HG02678 (cell line): ENCODE results near the gene HUS1.
"Not testable (repeated sequence)": the region's sequence is repeated elsewhere in the genome, so short reads cannot be mapped to it uniquely, and the experiment has no call there.

Experiments used
- ATAC-seq: cut with Tn5 transposase; IDR thresholded peaks from one replicate; pipeline ENCODE4 v1.9.1; 2021; ENCODE audit warnings: mild to moderate bottlenecking, moderate library complexity; ENCODE audit not compliant: unreplicated experiment

Gene HUS1

GRCh38 chr7:47945261-47946015, 34.0 kb downstream of the HUS1 start:
- peak; percentile 60 for ATAC-seq

- ATAC-seq, result peak; percentile 10
These were observed 34.7 kb downstream of the HUS1 start for GRCh38 chr7:47944536-47945260.

DNA sequence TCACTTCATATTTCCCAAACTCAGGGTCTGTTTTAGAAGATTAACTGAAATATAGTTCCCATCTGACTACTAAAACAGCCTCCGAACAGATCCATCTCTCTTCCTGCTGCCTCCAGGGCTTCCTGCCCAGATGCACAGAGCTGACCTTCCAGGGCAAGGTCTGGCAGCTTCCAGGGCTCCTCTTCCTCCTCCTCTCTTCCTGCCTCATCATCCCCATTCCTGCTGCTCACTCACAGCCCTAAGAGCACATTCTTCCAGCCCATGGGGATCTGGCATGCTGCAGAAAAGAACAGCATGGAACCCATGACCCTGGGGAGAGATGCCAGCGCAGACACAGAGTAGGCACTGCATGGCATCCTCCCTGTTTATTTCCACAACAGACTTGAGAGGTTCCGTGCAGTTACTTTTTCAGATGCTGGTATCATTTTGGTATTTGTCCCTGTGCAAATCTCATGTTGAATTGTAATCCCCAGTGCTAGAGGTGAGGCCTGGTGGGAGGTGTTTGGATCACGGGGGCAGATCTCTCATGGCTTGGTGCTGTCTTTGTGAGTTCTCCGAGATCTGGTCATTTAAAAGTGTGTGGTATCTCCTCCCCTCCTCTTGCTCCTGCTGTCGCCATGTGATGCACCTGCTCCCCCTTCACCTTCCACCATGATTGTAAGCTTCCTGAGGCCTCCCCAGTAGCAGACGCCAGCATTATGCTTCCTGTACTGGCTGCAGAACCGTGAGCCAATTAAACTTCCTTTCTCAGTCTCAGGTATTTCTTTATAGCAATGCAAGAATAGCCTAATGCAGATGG, 35.5 kb downstream of the HUS1 start:
- no peak for ATAC-seq

DNA sequence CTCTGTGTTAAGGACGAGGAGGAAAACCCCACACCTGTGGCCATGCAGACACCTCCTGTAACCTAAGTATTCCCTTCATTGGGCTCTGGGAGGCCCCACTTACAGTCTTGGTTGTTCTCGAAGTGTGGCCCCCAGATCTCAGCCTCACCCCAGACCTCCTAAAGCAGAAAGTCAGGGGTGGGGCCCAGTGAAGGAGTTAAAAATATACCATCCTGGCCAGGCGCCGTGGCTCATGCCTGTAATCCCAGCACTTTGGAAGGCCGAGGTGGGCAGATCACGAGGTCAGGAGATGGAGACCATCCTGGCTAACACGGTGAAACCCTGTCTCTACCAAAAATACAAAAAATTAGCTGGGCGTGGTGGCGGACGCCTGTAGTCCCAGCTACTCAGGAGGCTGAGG, 36.8 kb downstream of the HUS1 start:
- not testable (repeated sequence) for ATAC-seq

DNA sequence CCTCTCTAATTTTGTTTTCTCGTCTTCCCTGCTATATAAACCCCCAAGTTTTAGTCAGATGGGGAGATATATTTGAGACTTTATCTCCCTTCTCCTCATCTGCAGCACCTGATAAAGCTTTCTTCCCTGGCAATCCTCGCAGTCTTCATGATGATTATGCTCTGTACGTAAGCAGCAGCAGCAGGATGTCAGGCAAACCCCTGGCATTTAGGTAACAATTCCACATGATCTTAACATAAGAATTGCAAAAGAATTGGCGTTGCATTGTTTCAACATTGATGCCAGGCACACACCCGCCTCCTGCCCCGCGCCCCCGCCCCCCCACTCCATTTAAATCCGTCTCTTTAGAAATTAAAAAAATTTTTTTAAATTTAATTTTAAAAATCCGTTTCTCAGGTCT, 37.3 kb downstream of the HUS1 start:
- no peak for ATAC-seq

DNA sequence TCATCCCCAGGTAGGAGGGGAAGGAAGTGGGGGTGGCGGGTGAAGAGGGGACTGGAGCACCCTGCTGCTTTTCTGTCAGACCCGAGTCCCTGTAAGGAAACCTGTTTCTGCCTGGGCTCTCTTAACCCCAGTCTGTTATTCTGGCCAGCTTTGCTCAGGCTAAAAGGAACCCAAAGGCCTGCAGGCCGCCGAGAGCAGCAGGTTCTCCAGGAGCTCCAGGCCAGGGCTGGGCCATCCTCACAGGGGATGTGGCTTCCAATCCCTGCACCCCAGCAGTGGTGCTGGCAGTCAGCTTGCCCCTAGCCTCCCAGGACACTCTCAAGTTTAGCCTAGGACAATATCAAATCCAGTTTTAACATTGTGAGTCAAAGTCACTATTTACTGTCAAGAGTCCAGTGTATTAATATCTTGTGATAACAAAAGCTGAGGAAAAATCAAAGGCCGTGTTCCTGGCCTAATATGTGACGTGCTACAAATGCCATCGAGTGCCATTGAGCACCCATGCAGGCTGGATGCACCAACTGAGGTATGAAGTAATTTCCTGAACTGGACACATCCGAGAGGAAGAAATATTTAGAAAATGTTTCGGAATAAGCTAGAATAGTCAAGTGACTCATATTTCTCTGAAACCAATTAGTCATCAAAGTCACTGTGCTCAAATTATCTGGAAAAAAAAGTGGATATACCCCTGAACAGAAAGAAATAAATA, 38.1 kb downstream of the HUS1 start:
- no peak for ATAC-seq

DNA sequence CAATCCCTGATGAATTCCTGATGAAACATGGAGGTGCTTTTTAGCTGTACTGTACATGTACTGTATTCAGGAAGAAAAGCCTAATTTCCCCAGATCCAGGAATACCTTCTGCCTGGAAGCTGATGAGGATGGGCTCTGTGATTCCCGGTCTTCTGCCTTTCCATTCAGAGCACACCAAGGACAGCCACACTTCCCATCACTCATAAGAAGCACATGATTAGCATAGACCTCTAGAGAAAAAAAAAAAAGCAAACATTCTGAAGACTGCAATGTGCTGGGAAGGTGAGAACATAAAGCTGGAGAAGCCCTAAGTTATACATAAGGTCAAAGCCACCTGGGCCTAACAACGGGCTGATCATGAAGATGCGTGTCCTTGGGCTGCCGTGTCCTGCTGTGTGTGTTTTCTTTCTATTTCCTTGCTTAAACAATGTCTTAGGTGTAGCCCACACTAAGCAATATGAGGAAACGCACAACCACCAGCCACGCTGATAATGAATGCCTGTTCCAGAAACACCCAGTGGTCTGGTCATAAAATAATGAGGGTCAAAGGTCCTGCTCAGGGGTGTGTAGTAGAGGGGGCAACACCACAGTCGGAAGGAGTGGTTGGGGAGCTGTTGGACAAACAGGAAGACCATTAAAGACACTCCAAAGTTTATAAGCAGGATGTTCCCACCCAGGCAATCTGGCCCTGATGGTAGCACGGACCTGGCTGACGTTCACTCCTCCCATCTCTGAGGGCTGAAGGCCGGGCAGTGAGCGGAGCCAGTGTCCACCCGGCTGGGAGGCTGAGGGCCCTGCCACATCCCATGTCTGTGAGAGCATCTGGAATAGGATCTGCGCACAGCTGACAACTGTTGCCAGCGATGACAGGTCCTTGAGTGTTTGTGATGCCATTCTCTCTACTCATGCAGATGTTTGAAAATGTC, 39.1 kb downstream of the HUS1 start:
- no peak for ATAC-seq

- ATAC-seq, result no peak
These were observed 39.9 kb downstream of the HUS1 start for GRCh38 chr7:47939425-47940036.

DNA sequence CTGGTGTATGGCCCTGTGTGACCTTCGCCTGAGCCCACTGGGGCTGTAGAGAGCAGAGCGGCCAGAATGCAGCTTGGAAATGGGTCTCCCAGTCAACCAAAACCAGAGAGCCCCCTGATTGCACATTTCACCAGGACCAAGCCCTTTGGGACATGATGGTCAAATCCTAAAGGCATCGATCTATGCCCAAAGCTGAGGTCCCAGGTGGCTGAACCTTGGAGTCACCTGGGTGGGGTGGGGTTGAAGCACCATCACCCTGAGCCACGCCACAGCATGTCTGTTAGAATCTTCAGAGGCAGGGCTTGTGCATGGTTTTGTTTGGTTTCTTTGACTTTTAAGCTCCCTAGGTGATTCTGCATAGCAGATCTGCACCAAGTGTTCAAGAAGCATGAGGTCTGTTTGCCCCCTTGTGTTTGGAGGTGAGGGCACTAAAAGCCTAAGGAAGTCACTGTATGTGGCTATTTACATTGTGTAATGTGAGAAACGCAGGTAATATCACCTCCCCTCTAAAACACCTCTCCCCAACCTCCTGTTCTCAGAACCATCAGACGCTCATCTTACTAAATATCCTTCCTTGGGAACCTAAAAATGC, 40.7 kb downstream of the HUS1 start:
- ATAC-seq, result no peak

- ATAC-seq, result peak; percentile 46
These were observed 41.5 kb downstream of the HUS1 start for GRCh38 chr7:47937711-47938573.

- ATAC-seq, result peak; percentile 97
These were observed 42.2 kb downstream of the HUS1 start for GRCh38 chr7:47937065-47937687.

GRCh38 chr7:47936323-47936722, 43.1 kb downstream of the HUS1 start:
- no peak for ATAC-seq

DNA sequence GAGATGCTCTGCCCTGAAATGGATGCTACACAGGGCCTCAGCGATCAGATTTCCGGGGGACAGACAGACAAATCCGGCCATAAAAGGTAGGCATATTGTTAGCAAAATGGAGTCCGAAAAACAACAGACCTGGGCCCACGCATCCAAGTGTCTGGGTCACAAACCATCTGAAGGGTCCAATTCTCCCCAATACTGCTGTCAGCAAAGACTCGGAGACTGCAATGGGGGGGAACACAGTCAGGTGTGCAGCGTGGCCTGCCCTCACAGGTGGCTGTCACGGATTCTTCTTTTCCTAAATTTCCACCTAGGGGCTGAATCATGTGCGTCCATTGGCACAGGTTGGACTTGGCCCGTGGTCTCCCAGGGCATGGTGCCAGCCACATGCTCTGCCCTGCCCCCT, 44.1 kb downstream of the HUS1 start:
- ATAC-seq, result no peak

- ATAC-seq, result no peak
These were observed 44.6 kb downstream of the HUS1 start for GRCh38 chr7:47934831-47935230.

DNA sequence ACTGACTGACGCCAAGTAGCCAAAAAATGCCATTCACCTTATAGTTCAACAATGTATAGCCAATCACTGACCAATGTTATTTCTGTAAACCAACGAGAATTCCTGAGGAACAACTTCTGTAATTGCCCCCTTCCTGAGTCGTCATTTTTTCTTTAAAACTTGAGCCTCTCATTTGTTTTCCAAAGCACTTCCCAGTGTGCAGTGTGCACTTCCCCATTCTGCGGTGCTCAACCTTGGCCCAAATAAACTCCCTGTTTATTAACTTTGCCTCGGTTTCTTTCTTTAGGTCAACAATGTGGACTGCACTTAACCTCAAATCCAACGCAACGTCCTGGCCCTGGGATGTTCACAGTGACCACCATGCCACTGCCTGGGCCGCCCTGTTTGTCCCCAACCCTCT, 46.2 kb downstream of the HUS1 start:
- ATAC-seq, result no peak

- no peak for ATAC-seq
These were observed 46.9 kb downstream of the HUS1 start for GRCh38 chr7:47932466-47933037.

GRCh38 chr7:47932016-47932415, 47.4 kb downstream of the HUS1 start:
- ATAC-seq, result no peak
